ENCODE results near the gene LY6G6C.

The LY6G6C gene

GRCh38 chr6:31765559-31765909, 44.0 kb upstream of the LY6G6C start:
- Histone ChIP-seq H3K27ac (ENCODE audit: low read depth, low read length, poor library complexity, severe bottlenecking) (no peak overlapping the region), H4K20me1 (ENCODE audit: insufficient read depth, low read length) (no peaks in the 10 kb centered on the region), H3K79me2 (ENCODE audit: insufficient read depth, low read length) (no peaks in the 10 kb centered on the region), H3K9me2 (ENCODE audit: low read depth, low read length) (no peaks in the 10 kb centered on the region), H3K9me3 (ENCODE audit: low read length) (no peaks in the 10 kb centered on the region), H3K9ac (ENCODE audit: low read length) (no peak overlapping the region), H2AFZ (ENCODE audit: low read length) (no peak overlapping the region), H3K4me1 (ENCODE audit: insufficient read depth, low read length, severe bottlenecking) (no peaks in the 10 kb centered on the region), H3F3A (ENCODE audit: insufficient read depth, low read length) (no peaks in the 10 kb centered on the region), H3K4me3 (ENCODE audit: low read depth, low read length, poor library complexity, severe bottlenecking) (no peak overlapping the region), H3K36me3 (ENCODE audit: insufficient read depth, low read length) (peaks cover 42% of the 10 kb centered on the region), H3K4me2 (ENCODE audit: low read length) (no peak overlapping the region), H3K27me3 (ENCODE audit: insufficient read depth, low read length) (no peaks in the 10 kb centered on the region)
- no peak for TF ChIP-seq EZH2 (IDR thresholded peaks at IDR 0.05; ENCODE audit: borderline replicate concordance, low read length)
- TF ChIP-seq CTCF (IDR thresholded peaks at IDR 0.05; ENCODE audit: low read length): no peak

GRCh38 chr6:31764198-31764597, 42.7 kb upstream of the LY6G6C start:
- TF ChIP-seq EZH2 (IDR thresholded peaks at IDR 0.05; ENCODE audit: borderline replicate concordance, low read length): no peak
- TF ChIP-seq CTCF (IDR thresholded peaks at IDR 0.05; ENCODE audit: low read length): no peak
- H3K27ac ChIP-seq (ENCODE audit: low read depth, low read length, poor library complexity, severe bottlenecking): no peak overlapping the region
- H3K79me2 ChIP-seq (ENCODE audit: insufficient read depth, low read length): no peaks in the 10 kb centered on the region
- no peak overlapping the region for H2AFZ ChIP-seq (ENCODE audit: low read length)
- H3K4me2 ChIP-seq (ENCODE audit: low read length): no peak overlapping the region
- no peak overlapping the region for H3K9ac ChIP-seq (ENCODE audit: low read length)
- H3K9me2 ChIP-seq (ENCODE audit: low read depth, low read length): no peaks in the 10 kb centered on the region
- H3K4me1 ChIP-seq (ENCODE audit: insufficient read depth, low read length, severe bottlenecking): no peaks in the 10 kb centered on the region
- no peaks in the 10 kb centered on the region for H3F3A ChIP-seq (ENCODE audit: insufficient read depth, low read length)
- H4K20me1 ChIP-seq (ENCODE audit: insufficient read depth, low read length): no peaks in the 10 kb centered on the region
- H3K27me3 ChIP-seq (ENCODE audit: insufficient read depth, low read length): no peaks in the 10 kb centered on the region
- no peaks in the 10 kb centered on the region for H3K9me3 ChIP-seq (ENCODE audit: low read length)
- H3K4me3 ChIP-seq (ENCODE audit: low read depth, low read length, poor library complexity, severe bottlenecking): no peak overlapping the region
- H3K36me3 ChIP-seq (ENCODE audit: insufficient read depth, low read length): peaks cover 55% of the 10 kb centered on the region

GRCh38 chr6:31763619-31763940, 42.0 kb upstream of the LY6G6C start:
- no peaks in the 10 kb centered on the region for H3K4me1 ChIP-seq (ENCODE audit: insufficient read depth, low read length, severe bottlenecking)
- no peaks in the 10 kb centered on the region for H3K79me2 ChIP-seq (ENCODE audit: insufficient read depth, low read length)
- no peaks in the 10 kb centered on the region for H3K9me3 ChIP-seq (ENCODE audit: low read length)
- H4K20me1 ChIP-seq (ENCODE audit: insufficient read depth, low read length): no peaks in the 10 kb centered on the region
- TF ChIP-seq CTCF (IDR thresholded peaks at IDR 0.05; ENCODE audit: low read length) (no peak), EZH2 (IDR thresholded peaks at IDR 0.05; ENCODE audit: borderline replicate concordance, low read length) (no peak)
- no peaks in the 10 kb centered on the region for H3K9me2 ChIP-seq (ENCODE audit: low read depth, low read length)
- H3K4me2 ChIP-seq (ENCODE audit: low read length): no peak overlapping the region
- H3F3A ChIP-seq (ENCODE audit: insufficient read depth, low read length): no peaks in the 10 kb centered on the region
- no peaks in the 10 kb centered on the region for H3K27me3 ChIP-seq (ENCODE audit: insufficient read depth, low read length)
- H3K27ac ChIP-seq (ENCODE audit: low read depth, low read length, poor library complexity, severe bottlenecking): no peak overlapping the region
- peaks cover 61% of the 10 kb centered on the region for H3K36me3 ChIP-seq (ENCODE audit: insufficient read depth, low read length)
- H3K9ac ChIP-seq (ENCODE audit: low read length): no peak overlapping the region
- no peak overlapping the region for H2AFZ ChIP-seq (ENCODE audit: low read length)
- H3K4me3 ChIP-seq (ENCODE audit: low read depth, low read length, poor library complexity, severe bottlenecking): no peak overlapping the region
